Esophagus (tissue), 2 donors: Measurements from ENCODE around the gene PARD3. TPM values are rescaled to one million over a fixed set of nuclear protein-coding genes. Genes with fewer than 3 reads are reported as not detected.
A peak's percentile ranks its signal among the peaks of the same experiment; 100 is the strongest.

Source experiments
- H3K27ac ChIP-seq, 2 donors: one replicate each; pipeline ENCODE4 v1.5.1; 2013; ENCODE audit warnings: low read depth in 2 of 2, mild to moderate bottlenecking in 2 of 2, inconsistent platforms in 1 of 2, low read length in 1 of 2, moderate library complexity in 1 of 2
- H3K27me3 ChIP-seq, 2 donors: one replicate each; pipeline ENCODE4 v1.6.1; 2013; ENCODE audit warnings: low read length in 2 of 2, control low read depth in 1 of 2, mild to moderate bottlenecking in 1 of 2; ENCODE audit not compliant: insufficient read depth in 2 of 2, control insufficient read depth in 1 of 2
- H3K36me3 ChIP-seq, 2 donors: one replicate each; pipeline ENCODE4 v1.6.1; 2013; ENCODE audit warnings: low read length in 1 of 2; ENCODE audit not compliant: control insufficient read depth in 2 of 2, insufficient read depth in 2 of 2
- H3K4me1 ChIP-seq, 2 donors: one replicate each; pipeline ENCODE4 v1.6.1; 2013; ENCODE audit warnings: low read length in 1 of 2; ENCODE audit not compliant: control insufficient read depth in 2 of 2, insufficient read depth in 2 of 2
- H3K4me3 ChIP-seq, 2 donors: one replicate each; pipeline ENCODE4 v1.5.1; 2013; ENCODE audit warnings: low read length in 2 of 2, mild to moderate bottlenecking in 2 of 2, low read depth in 1 of 2, moderate library complexity in 1 of 2
- H3K9me3 ChIP-seq, 2 donors: one replicate each; pipeline ENCODE4 v1.6.1; 2013; ENCODE audit warnings: mild to moderate bottlenecking in 2 of 2, low read depth in 1 of 2, low read length in 1 of 2, moderate library complexity in 1 of 2; ENCODE audit not compliant: control insufficient read depth in 2 of 2, insufficient read depth in 1 of 2
- WGBS, 2 donors: extraction: QIAGEN DNeasy Blood & Tissue Kit; methylation state at CpG; one replicate each; pipeline ENCODE4 v1.1.7; 2013; 5-methylcytosine and 5-hydroxymethylcytosine counted together
- polyA plus RNA-seq, 2 donors: library from polyadenylated mRNA; stranded (reverse); fragments of 200-250 nt; gene quantifications; one replicate each; pipeline ENCODE4 v1.2.3, GENCODE V29; 2013
- donor health status: healthy with polysubstance abuse.
- donor health status: Bipolar disorder and iron deficiency.

PARD3 gene
- polyA plus RNA-seq, 2 donors: 40.3 to 71.3 TPM

- Histone ChIP-seq H3K4me3 (no peak overlapping the region), H3K36me3 (no peaks in the 10 kb centered on the region), H3K4me1 (no peaks in the 10 kb centered on the region)
Observed at GRCh38 chr10:34232481-34232880, 582.6 kb downstream of the PARD3 start.

GRCh38 chr10:34231441-34232180, 583.5 kb downstream of the PARD3 start:
- no peaks in the 10 kb centered on the region for H3K27me3 ChIP-seq
- no peak overlapping the region for H3K4me3 ChIP-seq
- H3K36me3 ChIP-seq: no peaks in the 10 kb centered on the region
- H3K4me1 ChIP-seq: no peaks in the 10 kb centered on the region
- 71 to 77% methylated on average over 11 of the region's 11 CpGs for WGBS, 2 donors
- no peak overlapping the region for H3K27ac ChIP-seq
- H3K9me3 ChIP-seq: no peaks in the 10 kb centered on the region

More at GRCh38 chr10:34232481-34232880, 582.6 kb downstream of the PARD3 start:
- no peaks in the 10 kb centered on the region for H3K27me3 ChIP-seq
- H3K9me3 ChIP-seq: no peaks in the 10 kb centered on the region
- H3K27ac ChIP-seq: no peak overlapping the region
- 80 to 86% methylated on average over 4 of the region's 4 CpGs for WGBS, 2 donors

GRCh38 chr10:34229917-34230316, 585.2 kb downstream of the PARD3 start:
- H3K27ac ChIP-seq: no peak overlapping the region
- H3K36me3 ChIP-seq: no peaks in the 10 kb centered on the region
- WGBS, 2 donors: 74 to 78% methylated on average over 3 of the region's 3 CpGs
- H3K4me3 ChIP-seq: no peak overlapping the region
- no peaks in the 10 kb centered on the region for H3K4me1 ChIP-seq
- H3K9me3 ChIP-seq: no peaks in the 10 kb centered on the region
- H3K27me3 ChIP-seq: no peaks in the 10 kb centered on the region

- 83 to 86% methylated on average over 7 of the region's 7 CpGs for WGBS, 2 donors
- Histone ChIP-seq H3K36me3 (no peaks in the 10 kb centered on the region), H3K4me1 (no peaks in the 10 kb centered on the region), H3K27ac (no peak overlapping the region), H3K4me3 (no peak overlapping the region), H3K9me3 (no peaks in the 10 kb centered on the region), H3K27me3 (no peaks in the 10 kb centered on the region)
Observed at GRCh38 chr10:34228066-34228465, 587.0 kb downstream of the PARD3 start.

- Histone ChIP-seq H3K4me1 (peaks cover 0 to 2% of the 10 kb centered on the region in 2 donors), H3K36me3 (peaks cover 0 to 6% of the 10 kb centered on the region in 2 donors), H3K4me3 (no peak overlapping the region), H3K27ac (no peak overlapping the region), H3K9me3 (no peaks in the 10 kb centered on the region), H3K27me3 (no peaks in the 10 kb centered on the region)
- WGBS, 2 donors: 79 to 88% methylated on average over 5 of the region's 5 CpGs
Observed at GRCh38 chr10:34224639-34225038, 590.5 kb downstream of the PARD3 start.

GRCh38 chr10:34223658-34224057, 591.4 kb downstream of the PARD3 start:
- no peaks in the 10 kb centered on the region for H3K27me3 ChIP-seq
- no peak overlapping the region for H3K4me3 ChIP-seq
- H3K36me3 ChIP-seq: peaks cover 0 to 6% of the 10 kb centered on the region in 2 donors
- no peaks in the 10 kb centered on the region for H3K9me3 ChIP-seq
- peaks cover 0 to 2% of the 10 kb centered on the region in 2 donors for H3K4me1 ChIP-seq
- H3K27ac ChIP-seq: no peak overlapping the region
- 65 to 71% methylated on average over 1 of the region's 1 CpG for WGBS, 2 donors

GRCh38 chr10:34222359-34222758, 592.7 kb downstream of the PARD3 start:
- H3K27me3 ChIP-seq: no peaks in the 10 kb centered on the region
- no peak overlapping the region for H3K27ac ChIP-seq
- H3K36me3 ChIP-seq: peaks cover 0 to 6% of the 10 kb centered on the region in 2 donors
- H3K4me3 ChIP-seq: no peak overlapping the region
- H3K9me3 ChIP-seq: no peaks in the 10 kb centered on the region
- 88 to 94% methylated on average over 4 of the region's 4 CpGs for WGBS, 2 donors
- H3K4me1 ChIP-seq: peaks cover 0 to 2% of the 10 kb centered on the region in 2 donors

- peak overlapping the region in 1 of 2 donors; percentile 18 for H3K27ac ChIP-seq
- no peak overlapping the region for H3K4me3 ChIP-seq
- no peaks in the 10 kb centered on the region for H3K9me3 ChIP-seq
- no peaks in the 10 kb centered on the region for H3K27me3 ChIP-seq
- peaks cover 0 to 5% of the 10 kb centered on the region in 2 donors for H3K4me1 ChIP-seq
- peaks cover 0 to 6% of the 10 kb centered on the region in 2 donors for H3K36me3 ChIP-seq
- WGBS, 2 donors: 54 to 59% methylated on average over 10 of the region's 10 CpGs
Observed at GRCh38 chr10:34219753-34220548, 595.1 kb downstream of the PARD3 start.

- 56 to 72% methylated on average over 7 of the region's 7 CpGs for WGBS, 2 donors
- no peak overlapping the region for H3K27ac ChIP-seq
Observed at GRCh38 chr10:34217524-34217923, 597.6 kb downstream of the PARD3 start.

More at GRCh38 chr10:34217524-34217923, 597.6 kb downstream of the PARD3 start:
- H3K36me3 ChIP-seq: peaks cover 0 to 6% of the 10 kb centered on the region in 2 donors
- no peak overlapping the region for H3K4me3 ChIP-seq
- H3K4me1 ChIP-seq: peaks cover 0 to 5% of the 10 kb centered on the region in 2 donors
- H3K9me3 ChIP-seq: no peaks in the 10 kb centered on the region
- no peaks in the 10 kb centered on the region for H3K27me3 ChIP-seq
